MM.1S (cell line): ENCODE measurements around the gene XPO6.

ENCODE experiments used
- DNase-seq: peaks from one replicate; pipeline ENCODE4 v3.0.0-alpha.2; 2015
- H2AFZ ChIP-seq: fragments of 300-600 bp; sonication (generic); 2 replicates; pipeline ENCODE4 v1.6.0; 2016; ENCODE audit warnings: antibody characterized with exemption, low read length
- H3F3A ChIP-seq: fragments of 300-600 bp; sonication (generic); 2 replicates; pipeline ENCODE4 v1.6.1; 2016; ENCODE audit warnings: mild to moderate bottlenecking, antibody characterized with exemption, low read length, moderate library complexity, mixed read lengths; ENCODE audit not compliant: insufficient read depth
- H3K27ac ChIP-seq: fragments of 300-600 bp; sonication (generic); 2 replicates; pipeline ENCODE4 v1.5.1; 2016; ENCODE audit warnings: mild to moderate bottlenecking, low read length
- H3K27me3 ChIP-seq: fragments of 300-600 bp; sonication (generic); replicated peaks from 2 replicates; pipeline ENCODE4 v1.6.0; 2016; ENCODE audit warnings: low read length; ENCODE audit not compliant: insufficient read depth
- H3K36me3 ChIP-seq: fragments of 300-600 bp; sonication (generic); replicated peaks from 2 replicates; pipeline ENCODE4 v1.6.1; 2016; ENCODE audit warnings: mild to moderate bottlenecking, low read length, mixed read lengths; ENCODE audit not compliant: insufficient read depth
- H3K4me1 ChIP-seq: fragments of 300-600 bp; sonication (generic); 2 replicates; pipeline ENCODE4 v1.6.1; 2016; ENCODE audit warnings: low read length, mixed read lengths
- H3K4me2 ChIP-seq: fragments of 300-600 bp; sonication (generic); 2 replicates; pipeline ENCODE4 v1.6.0; 2016; ENCODE audit warnings: low read depth, low read length
- H3K4me3 ChIP-seq: fragments of 300-600 bp; sonication (generic); 2 replicates; pipeline ENCODE4 v1.5.1; 2016; ENCODE audit warnings: low read length, mixed read lengths
- H3K79me2 ChIP-seq: fragments of 300-600 bp; sonication (generic); 2 replicates; pipeline ENCODE4 v1.6.1; 2016; ENCODE audit warnings: mixed run types, low read length, mixed read lengths
- H3K9ac ChIP-seq: fragments of 300-600 bp; sonication (generic); 2 replicates; pipeline ENCODE4 v1.6.1; 2016; ENCODE audit warnings: low read length, mixed read lengths
- H3K9me2 ChIP-seq: fragments of 300-600 bp; sonication (generic); replicated peaks from 2 replicates; pipeline ENCODE4 v1.6.1; 2016; ENCODE audit warnings: mild to moderate bottlenecking, low read length, mixed read lengths; ENCODE audit not compliant: insufficient read depth
- H3K9me3 ChIP-seq: fragments of 300-600 bp; sonication (generic); replicated peaks from 2 replicates; pipeline ENCODE4 v1.6.1; 2016; ENCODE audit warnings: mild to moderate bottlenecking, low read length, mixed read lengths; ENCODE audit not compliant: insufficient read depth
- H4K20me1 ChIP-seq: fragments of 300-600 bp; sonication (generic); 2 replicates; pipeline ENCODE4 v1.6.1; 2016; ENCODE audit warnings: mild to moderate bottlenecking, low read length, moderate library complexity, mixed read lengths; ENCODE audit not compliant: insufficient read depth
- CTCF ChIP-seq: fragments of 300-600 bp; sonication (generic); IDR thresholded peaks from 2 replicates; pipeline ENCODE4 v1.5.1; 2016; ENCODE audit warnings: antibody characterized with exemption, low read length, mixed read lengths
- EZH2 ChIP-seq: fragments of 300-600 bp; sonication (generic); optimal IDR thresholded peaks from 2 replicates; pipeline ENCODE3; 2017; ENCODE audit warnings: low read depth, mild to moderate bottlenecking, antibody characterized with exemption, low read length, mixed read lengths
- EZH2phosphoT487 ChIP-seq: fragments of 300-600 bp; sonication (generic); IDR thresholded peaks from 2 replicates; pipeline ENCODE4 v1.6.1; 2018; ENCODE audit warnings: antibody characterized with exemption, low read length

XPO6 gene

DNA sequence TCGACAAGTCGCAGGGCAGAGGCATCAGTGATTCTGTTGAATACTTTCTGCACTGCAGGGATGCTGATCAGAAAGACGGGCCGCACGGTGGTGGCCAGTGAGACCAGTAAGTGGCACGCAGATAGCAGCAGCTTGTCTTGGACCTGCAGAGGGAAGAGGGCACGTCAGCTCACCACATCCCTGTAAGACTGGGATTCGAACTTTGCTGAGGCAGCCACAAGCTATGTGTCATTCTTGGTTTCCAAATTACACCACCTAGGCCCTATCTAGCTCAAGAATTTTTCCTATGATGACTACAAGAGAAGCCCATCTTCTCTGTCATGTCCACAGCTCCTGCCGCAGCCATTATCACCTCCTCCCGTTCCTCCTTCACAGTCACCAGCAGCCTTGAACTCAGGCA is 98.9 kb downstream of the XPO6 start:
- no peaks in the 10 kb centered on the region for H3K9me3 ChIP-seq
- H3K4me1 ChIP-seq, result no peaks in the 10 kb centered on the region
- H3K27me3 ChIP-seq, result no peaks in the 10 kb centered on the region
- no peaks in the 10 kb centered on the region for H3K9me2 ChIP-seq
- H3K4me3 ChIP-seq, result no peak overlapping the region
- H3K27ac ChIP-seq, result no peak overlapping the region
- no peak for DNase-seq
- peaks cover 4% of the 10 kb centered on the region; the same call in 1 of the 2 replicates for H3K79me2 ChIP-seq
- TF ChIP-seq EZH2phosphoT487 (no peak), CTCF (no peak), EZH2 (no peak)
- no peak overlapping the region for H3K4me2 ChIP-seq
- H3K36me3 ChIP-seq, result 0 out of 2 replicates have a peak, but pooled peaks cover 3% of the 10 kb centered on the region
- no peak overlapping the region for H2AFZ ChIP-seq
- no peaks in the 10 kb centered on the region for H4K20me1 ChIP-seq
- no peak overlapping the region for H3K9ac ChIP-seq
- H3F3A ChIP-seq, result no peaks in the 10 kb centered on the region

- no peaks in the 10 kb centered on the region; the same call in 1 of the 2 replicates for H3K36me3 ChIP-seq
- no peak overlapping the region for H3K4me2 ChIP-seq
Observed at GRCh38 chr16:28110977-28111376, 100.8 kb downstream of the XPO6 start.

DNA sequence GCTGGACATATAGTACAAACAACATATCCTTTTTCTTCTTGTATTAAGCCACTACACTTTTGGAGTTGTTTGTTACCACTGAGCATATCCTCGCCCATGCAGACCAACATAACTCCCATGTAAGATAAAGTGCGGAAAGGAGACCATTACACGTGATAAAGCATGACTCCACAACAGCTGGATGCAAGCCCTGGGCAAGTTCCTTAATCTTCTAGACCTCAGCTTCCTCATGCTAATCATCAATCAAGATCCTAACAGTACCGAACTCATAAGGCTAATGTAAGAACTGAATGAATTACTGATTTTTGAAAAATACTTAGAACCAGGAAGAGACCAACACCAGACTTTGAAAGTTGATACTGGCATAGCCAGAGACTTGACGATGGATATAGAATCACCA is 101.3 kb downstream of the XPO6 start:
- Histone ChIP-seq H4K20me1 (no peaks in the 10 kb centered on the region), H3K36me3 (peaks cover 5% of the 10 kb centered on the region; the same call in 1 of the 2 replicates), H3K27ac (no peak overlapping the region), H3K9ac (no peak overlapping the region), H3K4me2 (no peak overlapping the region), H3K4me1 (no peaks in the 10 kb centered on the region), H3F3A (no peaks in the 10 kb centered on the region), H3K79me2 (peaks cover 4% of the 10 kb centered on the region; the same call in 1 of the 2 replicates), H3K9me2 (no peaks in the 10 kb centered on the region), H3K27me3 (no peaks in the 10 kb centered on the region), H2AFZ (no peak overlapping the region), H3K9me3 (no peaks in the 10 kb centered on the region), H3K4me3 (no peak overlapping the region)
- no peak for DNase-seq
- no peak for TF ChIP-seq EZH2phosphoT487
- no peak for TF ChIP-seq CTCF
- TF ChIP-seq EZH2, result no peak

More at GRCh38 chr16:28110977-28111376, 100.8 kb downstream of the XPO6 start:
- no peak overlapping the region for H2AFZ ChIP-seq
- H3K27ac ChIP-seq, result no peak overlapping the region
- H3K79me2 ChIP-seq, result peaks cover 4% of the 10 kb centered on the region; the same call in 1 of the 2 replicates
- H3K9ac ChIP-seq, result no peak overlapping the region
- H3K4me1 ChIP-seq, result no peaks in the 10 kb centered on the region
- H4K20me1 ChIP-seq, result no peaks in the 10 kb centered on the region
- no peaks in the 10 kb centered on the region for H3K9me2 ChIP-seq
- DNase-seq, result no peak
- TF ChIP-seq EZH2 (no peak), EZH2phosphoT487 (no peak), CTCF (no peak)
- H3F3A ChIP-seq, result no peaks in the 10 kb centered on the region
- no peaks in the 10 kb centered on the region for H3K27me3 ChIP-seq
- H3K4me3 ChIP-seq, result no peak overlapping the region
- no peaks in the 10 kb centered on the region for H3K9me3 ChIP-seq
